A549 (cell line): Measurements from ENCODE around the gene NAA40. TPM values are rescaled to one million over a fixed set of nuclear protein-coding genes. Genes with fewer than 3 reads are reported as not detected.
A peak's percentile ranks its signal among the peaks of the same experiment; 100 is the strongest.

Experiments
- ATAC-seq, 2 experiments: fragments of 200-7000 bp in 1 of 2; fragments of >200 bp in 1 of 2; cut with Nextera tagmentation in 1 of 2; cut with Tn5 transposase in 1 of 2; 3 replicates each; pipeline versions ENCODE4 v1.8.0 to v1.9.1; 2018 to 2020; ENCODE audit warnings: mild to moderate bottlenecking in 1 of 2, moderate library complexity in 1 of 2
- CTCF ChIA-PET: fragments of 300-600 bp; sonication (Branson Sonifier 250); formaldehyde crosslinking; extraction: SDS; loops from one replicate; lab custom pipeline; 2021; ENCODE audit warnings: antibody characterized with exemption, inconsistent platforms; lab: Yijun Ruan, JAX
- POLR2A ChIA-PET: fragments of 350-600 bp; formaldehyde crosslinking; extraction: SDS; loops from one replicate; lab custom pipeline; 2021; ENCODE audit warnings: antibody characterized with exemption, inconsistent platforms; lab: Yijun Ruan, JAX
- DNase-seq, 2 experiments: peaks; one replicate each; pipeline versions ENCODE4 v3.0.0 to v3.0.0-alpha.2; 2011 to 2016; ENCODE audit warnings: low read depth in 1 of 2, low spot score in 1 of 2
- FAIRE-seq: peaks from 2 replicates; lab custom pipeline; 2011; peaks lifted over from hg19 to GRCh38; lab: Jason Lieb, UNC
- H3K27ac ChIP-seq, 2 experiments: fragments of >200 bp; sonication (Bioruptor Twin); formaldehyde crosslinking; 3 replicates each; pipeline ENCODE4 v1.5.1; 2016 to 2017
- H3K4me1 ChIP-seq: fragments of >200 bp; sonication (Bioruptor Twin); formaldehyde crosslinking; 3 replicates; pipeline ENCODE4 v1.6.1; 2016
- H3K4me2 ChIP-seq: fragments of >200 bp; sonication (Bioruptor Twin); formaldehyde crosslinking; 3 replicates; pipeline ENCODE4 v1.6.1; 2016
- H3K4me3 ChIP-seq: fragments of >200 bp; sonication (Bioruptor Twin); formaldehyde crosslinking; 3 replicates; pipeline ENCODE4 v1.5.1; 2016
- H3K9me3 ChIP-seq: fragments of >200 bp; sonication (Bioruptor Twin); formaldehyde crosslinking; 3 replicates; pipeline ENCODE4 v1.6.1; 2016
- BHLHE40 ChIP-seq: IDR thresholded peaks from 2 replicates; pipeline ENCODE4 v1.6.1; 2012; ENCODE audit warnings: low read depth, low read length, inconsistent platforms
- CBX2 ChIP-seq: fragments of 200-600 bp; sonication (generic); IDR thresholded peaks from 2 replicates; pipeline ENCODE4 v1.6.1; 2016; ENCODE audit warnings: low read depth, mild to moderate bottlenecking, borderline replicate concordance
- CHD2 ChIP-seq: fragments of 150-350 bp; IDR thresholded peaks from 2 replicates; pipeline ENCODE4 v1.6.1; 2014; ENCODE audit warnings: low read length; ENCODE audit not compliant: partially characterized antibody
- FOSB ChIP-seq: fragments of 250-450 bp; sonication (Bioruptor Pico); IDR thresholded peaks from 2 replicates; pipeline ENCODE4 v1.5.0; 2020; ENCODE audit warnings: mild to moderate bottlenecking, moderate library complexity
- FOSL2 ChIP-seq, 2 experiments: fragments of 450-650 bp in 1 of 2; fragments of >200 bp in 1 of 2; sonication (Bioruptor Twin) in 1 of 2; formaldehyde crosslinking; IDR thresholded peaks; 2 replicates each; pipeline versions ENCODE4 v1.5.0 to v1.6.1; 2016 to 2020; ENCODE audit warnings: mild to moderate bottlenecking in 1 of 2, moderate library complexity in 1 of 2
- FOXS1 ChIP-seq: fragments of 250-450 bp; sonication (Bioruptor Pico); IDR thresholded peaks from 2 replicates; pipeline ENCODE4 v1.5.0; 2020; ENCODE audit warnings: mild to moderate bottlenecking, moderate library complexity
- GATA3 ChIP-seq: IDR thresholded peaks from 2 replicates; pipeline ENCODE4 v1.6.1; 2012; ENCODE audit warnings: borderline replicate concordance
- HDAC2 ChIP-seq: fragments of 200-600 bp; sonication (generic); IDR thresholded peaks from 2 replicates; pipeline ENCODE4 v1.6.1; 2016
- HOXB5 ChIP-seq: fragments of 250-450 bp; sonication (Bioruptor Pico); IDR thresholded peaks from 2 replicates; pipeline ENCODE4 v1.5.0; 2020; ENCODE audit warnings: mild to moderate bottlenecking, moderate library complexity
- KDM5A ChIP-seq: fragments of 200-600 bp; sonication (generic); IDR thresholded peaks from 2 replicates; pipeline ENCODE4 v1.6.1; 2016; ENCODE audit warnings: antibody characterized with exemption, mild to moderate bottlenecking
- NR3C1 ChIP-seq: fragments of >200 bp; sonication (Bioruptor Twin); formaldehyde crosslinking; IDR thresholded peaks from 3 replicates; pipeline ENCODE4 v1.6.1; 2017
- POLR2A ChIP-seq: IDR thresholded peaks from 2 replicates; pipeline ENCODE4 v1.6.1; 2012; ENCODE audit warnings: mild to moderate bottlenecking, low read length
- RNF2 ChIP-seq: fragments of 200-600 bp; sonication (generic); IDR thresholded peaks from 2 replicates; pipeline ENCODE4 v1.6.1; 2016; ENCODE audit warnings: low read depth, mild to moderate bottlenecking, antibody characterized with exemption, moderate library complexity, borderline replicate concordance
- SMC3 ChIP-seq: fragments of >200 bp; sonication (Bioruptor Twin); formaldehyde crosslinking; IDR thresholded peaks from 3 replicates; pipeline ENCODE4 v1.6.1; 2018; ENCODE audit warnings: inconsistent platforms
- TFCP2L1 ChIP-seq: fragments of 250-450 bp; sonication (Bioruptor Pico); IDR thresholded peaks from 2 replicates; pipeline ENCODE4 v1.5.0; 2021; ENCODE audit warnings: mild to moderate bottlenecking
- TP53 ChIP-seq: fragments of 250-450 bp; sonication (Bioruptor Pico); IDR thresholded peaks from 2 replicates; pipeline ENCODE4 v1.5.0; 2021; ENCODE audit warnings: mild to moderate bottlenecking, moderate library complexity
- WGBS: methylation state at CpG from one replicate; pipeline ENCODE4 v1.1.6; 2017; ENCODE audit errors: missing lambda C conversion rate; 5-methylcytosine and 5-hydroxymethylcytosine counted together
- polyA plus RNA-seq, 4 experiments: library from polyadenylated mRNA; depleted of rRNA in 3 of 4; stranded (reverse); fragments of >200 nt; fragmentation: RNase III in 1 of 4; extraction: RNeasy Plus Mini Kit Qiagen cat#74134 plus additional on column Dnase treatment in 1 of 4; gene quantifications; 2 replicates in 3 of 4; 3 replicates in 1 of 4; pipeline ENCODE4 v1.2.3, GENCODE V29; 2011 to 2017
- TF ChIP-seq, protein P1 (sequence below): fragments of >200 bp; sonication (Bioruptor Twin); formaldehyde crosslinking; IDR thresholded peaks from 3 replicates; pipeline ENCODE4 v1.6.1; 2016
- TF ChIP-seq, protein P2 (sequence below): fragments of >200 bp; sonication (Bioruptor Twin); formaldehyde crosslinking; IDR thresholded peaks from 3 replicates; pipeline ENCODE4 v1.5.1; 2016

The NAA40 gene
- polyA plus RNA-seq, 2 of the 4 experiments (the other 2 are of a cell fraction) = 21.9 to 32.0 TPM

DNA sequence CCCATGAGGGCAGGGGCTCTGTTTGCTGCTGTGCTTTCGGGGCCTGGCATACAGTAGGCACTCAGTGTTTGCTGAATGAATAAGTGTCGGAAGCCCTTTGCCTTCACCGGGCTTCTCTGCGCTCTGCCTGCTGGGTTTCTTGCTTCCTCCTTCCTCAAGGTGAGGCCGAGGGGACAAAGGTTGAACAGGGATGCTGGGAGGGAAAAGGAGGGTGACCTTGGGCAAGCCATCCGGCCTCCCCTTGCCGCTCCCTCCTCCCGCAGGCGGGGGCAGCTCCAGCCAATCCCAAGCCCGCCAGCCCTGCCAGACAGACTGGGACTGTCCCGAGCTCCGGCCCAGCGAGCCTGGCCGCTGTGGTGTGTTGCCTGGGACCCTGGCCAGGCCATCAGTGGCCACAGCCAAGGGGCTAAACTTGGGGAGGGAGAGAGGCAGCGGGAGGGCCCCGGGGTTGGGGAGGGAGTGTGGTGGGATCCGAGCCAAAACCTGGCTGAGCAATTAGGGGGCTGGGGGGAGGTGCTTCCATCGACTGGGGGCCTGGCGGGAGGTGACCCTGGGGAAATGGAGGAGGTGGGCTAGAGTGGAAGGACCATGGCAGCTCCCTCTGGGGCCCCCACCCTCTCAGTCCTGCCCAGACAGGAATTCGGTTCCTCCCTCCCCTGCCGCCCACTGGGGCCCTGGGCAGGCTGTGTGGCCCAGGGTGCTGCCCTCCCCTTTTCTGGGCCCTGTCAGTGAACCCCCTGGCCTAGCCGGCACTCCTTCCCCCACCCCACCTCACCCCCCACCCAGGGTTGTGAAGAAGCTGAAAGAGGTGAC is 18.5 kb upstream of the NAA40 start:
- DNase-seq (no peak), FAIRE-seq (no peak), ATAC-seq (no peak)
- WGBS = 85% methylated on average over 13 of the region's 22 CpGs
- ChIA-PET CTCF (interaction anchor here (0.8 to 3.7 kb wide), 12 partner anchors 7 to 231 kb away, joined by 3 to 30 read pairs (median 6); partner anchors contain the start of genes MARK2 and ZFTA), POLR2A (no interaction called here)
- H3K4me3 ChIP-seq = no peak overlapping the region
- no peak overlapping the region for H3K4me2 ChIP-seq
- no peaks in the 10 kb centered on the region for H3K9me3 ChIP-seq
- peak overlapping the region in 1 of 2 experiments; percentile 92; a peak in 2 of 6 replicates for H3K27ac ChIP-seq
- TF ChIP-seq KDM5A = no peak
- no peak for TF ChIP-seq POLR2A
- TF ChIP-seq GATA3 = no peak
- TF ChIP-seq HDAC2 = no peak
- no peak for TF ChIP-seq CHD2
- no peak for TF ChIP-seq HOXB5
- no peak for TF ChIP-seq BHLHE40
- TF ChIP-seq TP53 (CRISPR knock-in tag) = no peak
- no peak for TF ChIP-seq RNF2
- TF ChIP-seq, protein P1, sequence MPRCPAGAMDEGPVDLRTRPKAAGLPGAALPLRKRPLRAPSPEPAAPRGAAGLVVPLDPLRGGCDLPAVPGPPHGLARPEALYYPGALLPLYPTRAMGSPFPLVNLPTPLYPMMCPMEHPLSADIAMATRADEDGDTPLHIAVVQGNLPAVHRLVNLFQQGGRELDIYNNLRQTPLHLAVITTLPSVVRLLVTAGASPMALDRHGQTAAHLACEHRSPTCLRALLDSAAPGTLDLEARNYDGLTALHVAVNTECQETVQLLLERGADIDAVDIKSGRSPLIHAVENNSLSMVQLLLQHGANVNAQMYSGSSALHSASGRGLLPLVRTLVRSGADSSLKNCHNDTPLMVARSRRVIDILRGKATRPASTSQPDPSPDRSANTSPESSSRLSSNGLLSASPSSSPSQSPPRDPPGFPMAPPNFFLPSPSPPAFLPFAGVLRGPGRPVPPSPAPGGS = no peak
- peaks cover 37% of the 10 kb centered on the region for H3K4me1 ChIP-seq

DNA sequence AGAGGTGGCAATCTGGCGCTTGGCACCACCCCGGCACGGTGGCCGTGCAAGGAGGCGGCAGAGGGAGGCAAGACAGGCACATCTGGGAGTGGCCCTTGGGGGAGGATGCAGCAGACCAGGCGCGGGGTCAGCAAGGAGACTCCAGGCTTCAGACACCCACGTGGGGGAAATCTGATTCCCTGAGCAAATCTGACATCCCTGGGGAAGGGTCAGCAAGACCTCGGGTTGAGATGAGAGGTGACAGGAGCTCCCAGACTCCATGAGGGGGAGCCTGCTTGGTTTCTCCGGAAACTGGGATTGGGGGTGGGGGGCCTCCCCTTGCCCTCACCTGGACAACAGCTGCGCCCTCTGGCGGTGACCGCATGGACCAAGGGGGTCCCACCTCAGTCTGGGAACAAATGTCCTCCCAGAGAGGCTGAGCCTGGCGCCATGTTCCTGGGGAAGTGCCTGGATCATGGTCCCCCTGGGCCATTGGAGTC is 17.8 kb upstream of the NAA40 start:
- ATAC-seq = no peak
- no peak for DNase-seq
- TF ChIP-seq FOXS1 (CRISPR knock-in tag) (no peak), TFCP2L1 (CRISPR knock-in tag) (no peak), SMC3 (peak; percentile 39; the same call in 2 of the 3 replicates)
- TF ChIP-seq, protein P2, sequence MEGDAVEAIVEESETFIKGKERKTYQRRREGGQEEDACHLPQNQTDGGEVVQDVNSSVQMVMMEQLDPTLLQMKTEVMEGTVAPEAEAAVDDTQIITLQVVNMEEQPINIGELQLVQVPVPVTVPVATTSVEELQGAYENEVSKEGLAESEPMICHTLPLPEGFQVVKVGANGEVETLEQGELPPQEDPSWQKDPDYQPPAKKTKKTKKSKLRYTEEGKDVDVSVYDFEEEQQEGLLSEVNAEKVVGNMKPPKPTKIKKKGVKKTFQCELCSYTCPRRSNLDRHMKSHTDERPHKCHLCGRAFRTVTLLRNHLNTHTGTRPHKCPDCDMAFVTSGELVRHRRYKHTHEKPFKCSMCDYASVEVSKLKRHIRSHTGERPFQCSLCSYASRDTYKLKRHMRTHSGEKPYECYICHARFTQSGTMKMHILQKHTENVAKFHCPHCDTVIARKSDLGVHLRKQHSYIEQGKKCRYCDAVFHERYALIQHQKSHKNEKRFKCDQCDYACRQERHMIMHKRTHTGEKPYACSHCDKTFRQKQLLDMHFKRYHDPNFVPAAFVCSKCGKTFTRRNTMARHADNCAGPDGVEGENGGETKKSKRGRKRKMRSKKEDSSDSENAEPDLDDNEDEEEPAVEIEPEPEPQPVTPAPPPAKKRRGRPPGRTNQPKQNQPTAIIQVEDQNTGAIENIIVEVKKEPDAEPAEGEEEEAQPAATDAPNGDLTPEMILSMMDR = peak; percentile 47
- ChIA-PET CTCF (interaction anchor here (0.9 to 3.7 kb wide), 13 partner anchors 8 to 230 kb away, joined by 3 to 30 read pairs (median 5); partner anchors contain the start of genes MARK2 and ZFTA), POLR2A (no interaction called here)
- WGBS = 63% methylated on average over 7 of the region's 14 CpGs
- peaks cover 34% of the 10 kb centered on the region for H3K4me1 ChIP-seq
- no peak for FAIRE-seq
- H3K9me3 ChIP-seq = no peaks in the 10 kb centered on the region
- H3K4me2 ChIP-seq = no peak overlapping the region
- 0 out of 6 replicates have a peak overlapping the region, but pooled peaks of 1 of the 2 experiments have one; percentile 92 for H3K27ac ChIP-seq
- no peak overlapping the region for H3K4me3 ChIP-seq

DNA sequence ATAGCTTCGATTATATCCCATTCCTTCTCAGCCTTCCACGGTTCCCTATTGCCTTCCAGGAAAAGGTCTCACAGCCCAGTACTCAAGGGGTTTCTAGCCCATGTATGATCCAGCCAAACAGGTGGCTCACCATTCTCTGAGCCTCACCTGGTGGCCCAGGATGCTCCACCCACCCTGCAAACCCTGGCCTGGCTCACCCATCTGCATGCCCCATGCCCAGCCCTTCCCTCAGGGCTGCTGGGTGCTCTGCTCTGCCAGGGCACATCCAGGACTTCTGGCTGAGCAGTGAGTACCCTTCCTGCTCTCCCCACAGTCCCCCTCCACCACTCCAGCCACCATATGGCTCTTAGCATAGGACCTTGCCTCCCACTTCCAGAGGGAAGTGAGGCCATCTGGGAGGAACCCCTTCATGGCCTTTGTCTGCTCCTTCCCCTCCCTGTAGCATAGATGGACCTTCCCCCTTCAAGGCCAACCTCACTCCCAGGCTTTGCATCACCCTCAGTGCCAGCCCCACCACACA is 16.1 kb upstream of the NAA40 start:
- WGBS = 49% methylated on average over 2 of the region's 2 CpGs
- DNase-seq (no peak), FAIRE-seq (no peak), ATAC-seq (no peak)
- no peaks in the 10 kb centered on the region for H3K9me3 ChIP-seq
- ChIA-PET CTCF (interaction anchor here (1.5 to 3.7 kb wide), 3 partner anchors 12 to 22 kb away, joined by 3 to 23 read pairs (median 20); no protein-coding TSS in a partner anchor), POLR2A (no interaction called here)
- H3K4me1 ChIP-seq = peaks cover 23% of the 10 kb centered on the region
- no peak overlapping the region for H3K4me2 ChIP-seq
- no peak overlapping the region for H3K27ac ChIP-seq
- H3K4me3 ChIP-seq = no peak overlapping the region
- no peak for TF ChIP-seq NR3C1
- TF ChIP-seq FOSL2 (IDR thresholded peaks at IDR 0.05) = no peak
- TF ChIP-seq FOSL2 (CRISPR knock-in tag; IDR thresholded peaks at IDR 0.05) = no peak
- no peak for TF ChIP-seq FOSB
- TF ChIP-seq CBX2 = no peak
